ENCODE measurements around the gene NHLH1. TPM values are rescaled to one million over a fixed set of nuclear protein-coding genes. Genes with fewer than 3 reads are reported as not detected.

NHLH1 gene
- total RNA-seq, 1 experiment from 2014 or later, result 0.26 TPM

DNA sequence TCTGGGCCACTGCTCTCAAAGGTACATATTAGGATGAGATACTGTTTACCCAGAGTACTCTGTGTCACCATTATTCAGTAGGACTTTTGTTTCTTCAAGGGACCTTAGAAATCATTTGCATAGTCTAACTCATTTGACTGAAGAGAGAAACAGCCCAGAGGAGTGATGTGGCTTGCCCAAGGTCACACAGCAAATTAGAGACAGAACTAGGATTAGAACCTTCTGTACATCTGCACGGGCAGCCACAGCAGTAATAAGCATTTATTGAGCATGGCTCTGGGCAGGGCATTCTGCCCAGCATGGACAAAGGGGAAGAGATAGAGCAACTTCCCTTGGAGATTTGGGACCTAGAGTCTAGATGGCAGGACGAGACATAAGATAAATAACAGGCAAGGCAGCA is 5.7 kb upstream of the NHLH1 start:
- no peaks in the 10 kb centered on the region for H4K20me1 ChIP-seq (ENCODE audit: insufficient read depth)
- TF ChIP-seq, protein P1, sequence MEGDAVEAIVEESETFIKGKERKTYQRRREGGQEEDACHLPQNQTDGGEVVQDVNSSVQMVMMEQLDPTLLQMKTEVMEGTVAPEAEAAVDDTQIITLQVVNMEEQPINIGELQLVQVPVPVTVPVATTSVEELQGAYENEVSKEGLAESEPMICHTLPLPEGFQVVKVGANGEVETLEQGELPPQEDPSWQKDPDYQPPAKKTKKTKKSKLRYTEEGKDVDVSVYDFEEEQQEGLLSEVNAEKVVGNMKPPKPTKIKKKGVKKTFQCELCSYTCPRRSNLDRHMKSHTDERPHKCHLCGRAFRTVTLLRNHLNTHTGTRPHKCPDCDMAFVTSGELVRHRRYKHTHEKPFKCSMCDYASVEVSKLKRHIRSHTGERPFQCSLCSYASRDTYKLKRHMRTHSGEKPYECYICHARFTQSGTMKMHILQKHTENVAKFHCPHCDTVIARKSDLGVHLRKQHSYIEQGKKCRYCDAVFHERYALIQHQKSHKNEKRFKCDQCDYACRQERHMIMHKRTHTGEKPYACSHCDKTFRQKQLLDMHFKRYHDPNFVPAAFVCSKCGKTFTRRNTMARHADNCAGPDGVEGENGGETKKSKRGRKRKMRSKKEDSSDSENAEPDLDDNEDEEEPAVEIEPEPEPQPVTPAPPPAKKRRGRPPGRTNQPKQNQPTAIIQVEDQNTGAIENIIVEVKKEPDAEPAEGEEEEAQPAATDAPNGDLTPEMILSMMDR (conservative IDR thresholded peaks at IDR 0.05), result no peak
- no peak for TF ChIP-seq EZH2 (IDR thresholded peaks at IDR 0.05; ENCODE audit: low read depth)
- no peak overlapping the region for H3K4me2 ChIP-seq
- no peak overlapping the region for H3K27ac ChIP-seq
- H2AFZ ChIP-seq, result no peak overlapping the region
- no peaks in the 10 kb centered on the region for H3K4me1 ChIP-seq (replicated peaks; ENCODE audit: insufficient read depth)
- DNase-seq, result no peak
- no TSS peak for BruUV-seq (replicated peaks)
- H3K27me3 ChIP-seq (ENCODE audit: insufficient read depth, low read depth), result no peaks in the 10 kb centered on the region
- H3K9me2 ChIP-seq (ENCODE audit: insufficient read depth), result no peaks in the 10 kb centered on the region
- H3K36me3 ChIP-seq (ENCODE audit: low read depth), result no peaks in the 10 kb centered on the region
- H3K9me3 ChIP-seq (ENCODE audit: insufficient read depth, low read depth), result no peaks in the 10 kb centered on the region
- ChIA-PET CTCF (no interaction called here), POLR2A (ENCODE audit: unreplicated experiment) (no interaction called here)
- H3K79me2 ChIP-seq (ENCODE audit: low read depth), result no peaks in the 10 kb centered on the region
- intact Hi-C loops (cut with micrococcal nuclease; ENCODE audit: unreplicated experiment), result no loop called here
- no peak overlapping the region for H3K4me3 ChIP-seq
- no peaks in the 10 kb centered on the region for H3F3A ChIP-seq (ENCODE audit: insufficient read depth, low read depth)

DNA sequence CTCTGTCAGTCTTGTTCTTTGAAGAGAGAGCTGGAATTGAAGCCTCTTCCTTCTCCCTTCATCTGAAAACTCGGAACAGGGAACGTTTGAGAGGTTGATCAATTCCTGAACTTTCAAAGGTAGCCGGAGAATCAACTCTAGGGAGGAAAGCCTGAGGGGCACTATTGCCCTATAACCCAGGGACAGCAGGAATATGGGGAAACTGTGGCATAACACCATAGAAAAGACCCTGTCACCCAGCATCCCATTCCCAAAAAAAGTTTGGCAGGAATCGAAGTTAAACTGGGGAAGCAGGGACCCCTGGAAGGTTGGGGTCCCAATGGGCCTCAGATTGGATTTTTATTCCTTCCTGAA is 5.1 kb upstream of the NHLH1 start:
- Histone ChIP-seq H4K20me1 (ENCODE audit: insufficient read depth) (no peaks in the 10 kb centered on the region), H3K36me3 (ENCODE audit: low read depth) (no peaks in the 10 kb centered on the region), H3K4me2 (no peak overlapping the region), H3K27ac (no peak overlapping the region), H3K4me3 (no peak overlapping the region), H3F3A (ENCODE audit: insufficient read depth, low read depth) (no peaks in the 10 kb centered on the region), H3K79me2 (ENCODE audit: low read depth) (no peaks in the 10 kb centered on the region), H2AFZ (no peak overlapping the region), H3K27me3 (ENCODE audit: insufficient read depth, low read depth) (no peaks in the 10 kb centered on the region), H3K4me1 (replicated peaks; ENCODE audit: insufficient read depth) (no peaks in the 10 kb centered on the region), H3K9me2 (ENCODE audit: insufficient read depth) (no peaks in the 10 kb centered on the region), H3K9me3 (ENCODE audit: insufficient read depth, low read depth) (no peaks in the 10 kb centered on the region)
- TF ChIP-seq, protein P1 (conservative IDR thresholded peaks at IDR 0.05), result no peak
- TF ChIP-seq EZH2 (IDR thresholded peaks at IDR 0.05; ENCODE audit: low read depth), result no peak
- DNase-seq, result peak in 1 of 2 experiments; percentile 15
- ChIA-PET CTCF (interaction anchor here (0.5 kb wide), 1 partner anchor 25 kb away, joined by 5 read pairs; no protein-coding TSS in a partner anchor), POLR2A (ENCODE audit: unreplicated experiment) (no interaction called here)
- BruUV-seq (replicated peaks), result no TSS peak
- intact Hi-C loops (cut with micrococcal nuclease; ENCODE audit: unreplicated experiment), result no loop called here

DNA sequence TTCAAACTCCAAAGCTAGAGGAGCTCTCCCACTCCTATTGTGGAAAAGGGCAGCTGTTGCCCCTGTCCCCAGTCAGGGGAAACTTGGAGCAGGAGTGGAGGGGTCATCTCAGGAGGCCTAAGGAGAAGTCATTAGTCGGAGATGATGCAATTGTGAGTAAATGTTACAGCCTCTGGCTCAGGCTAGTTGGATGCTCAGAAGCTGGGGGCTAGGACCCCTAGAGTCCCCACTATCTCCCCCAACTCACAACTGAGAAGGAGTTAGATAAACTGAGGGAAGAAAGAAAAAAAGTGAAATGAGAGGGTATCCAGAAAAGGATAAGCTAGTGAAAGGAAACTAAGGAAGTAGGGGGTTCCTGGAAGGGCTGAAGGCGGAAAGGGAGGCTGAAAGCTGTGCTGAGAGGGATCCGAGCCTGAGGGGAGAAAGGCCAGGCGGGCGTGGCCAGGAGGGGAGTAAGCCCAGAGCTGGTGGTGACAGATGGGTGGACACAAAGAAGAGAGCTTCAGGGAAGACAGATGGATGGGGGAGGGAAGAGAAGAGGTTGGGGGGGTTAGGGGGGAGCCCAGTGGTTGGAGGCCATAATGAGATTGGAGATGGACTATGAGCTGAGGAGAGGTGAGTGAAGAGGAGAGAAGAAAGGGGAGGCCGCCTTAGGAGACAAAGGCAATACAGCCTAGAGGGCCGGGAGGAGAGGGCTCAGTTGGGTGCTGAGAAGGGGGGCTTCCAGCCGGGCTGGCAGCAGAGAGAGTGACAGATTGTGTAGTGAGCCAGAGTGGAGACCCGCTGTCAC is 4.5 kb upstream of the NHLH1 start:
- no peaks in the 10 kb centered on the region for H3K9me3 ChIP-seq (ENCODE audit: insufficient read depth, low read depth)
- no peaks in the 10 kb centered on the region for H3K27me3 ChIP-seq (ENCODE audit: insufficient read depth, low read depth)
- H3F3A ChIP-seq (ENCODE audit: insufficient read depth, low read depth), result no peaks in the 10 kb centered on the region
- no peaks in the 10 kb centered on the region for H3K36me3 ChIP-seq (ENCODE audit: low read depth)
- no peak for TF ChIP-seq EZH2 (IDR thresholded peaks at IDR 0.05; ENCODE audit: low read depth)
- TF ChIP-seq, protein P1 (conservative IDR thresholded peaks at IDR 0.05), result no peak
- DNase-seq, result peak in 1 of 2 experiments; percentile 10
- H3K79me2 ChIP-seq (ENCODE audit: low read depth), result no peaks in the 10 kb centered on the region
- intact Hi-C loops (cut with micrococcal nuclease; ENCODE audit: unreplicated experiment), result no loop called here
- H3K27ac ChIP-seq, result no peak overlapping the region
- H2AFZ ChIP-seq, result no peak overlapping the region
- POLR2A ChIA-PET (ENCODE audit: unreplicated experiment), result no interaction called here
- no peaks in the 10 kb centered on the region for H4K20me1 ChIP-seq (ENCODE audit: insufficient read depth)
- no peak overlapping the region for H3K4me2 ChIP-seq
- no peak overlapping the region for H3K4me3 ChIP-seq
- BruUV-seq (replicated peaks), result no TSS peak
- H3K4me1 ChIP-seq (replicated peaks; ENCODE audit: insufficient read depth), result no peaks in the 10 kb centered on the region
- no peaks in the 10 kb centered on the region for H3K9me2 ChIP-seq (ENCODE audit: insufficient read depth)
- CTCF ChIA-PET, result interaction anchor here (0.5 kb wide), 1 partner anchor 26 kb away, joined by 5 read pairs; no protein-coding TSS in a partner anchor

Data from PC-9 (cell line).